Measurements from ENCODE around the gene ADPRS. TPM values are rescaled to one million over a fixed set of nuclear protein-coding genes. Genes with fewer than 3 reads are reported as not detected.

The ADPRS gene
- total and polyA plus RNA-seq, 2 donors (not counting 1 experiment from before 2014, with no cell fraction given) = 25.3 to 30.9 TPM

DNA sequence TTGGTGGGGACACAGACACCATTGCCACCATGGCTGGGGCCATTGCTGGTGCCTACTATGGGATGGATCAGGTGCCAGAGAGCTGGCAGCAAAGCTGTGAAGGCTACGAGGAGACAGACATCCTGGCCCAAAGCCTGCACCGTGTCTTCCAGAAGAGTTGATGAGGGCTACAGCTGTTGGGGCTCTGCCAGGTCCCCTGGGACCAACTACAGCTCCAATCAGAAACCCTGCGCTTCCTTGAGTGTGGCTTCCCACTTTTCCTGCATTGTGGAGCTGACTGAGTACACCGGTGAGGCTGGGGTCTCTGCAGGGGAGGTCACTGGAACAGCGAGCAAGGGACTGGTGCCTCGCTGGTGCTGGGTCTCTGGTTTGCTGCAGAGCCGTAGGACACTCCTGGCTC lies 4.5 kb downstream of the ADPRS start:
- H3K4me2 ChIP-seq (ENCODE audit: extremely low read depth, insufficient read depth, low read length) = no peak overlapping the region

GRCh38 chr1:36093929-36094328 lies 5.2 kb downstream of the ADPRS start:
- H3K27ac ChIP-seq (ENCODE audit: insufficient read depth, low read length) = no peak overlapping the region
- DNase-seq (ENCODE audit: low read depth in 2 of 2) = no peak
- H2AFZ ChIP-seq (ENCODE audit: low read length) = no peak overlapping the region
- no peaks in the 10 kb centered on the region for H4K20me1 ChIP-seq (ENCODE audit: control insufficient read depth, extremely low read depth, insufficient read depth, low read length)
- peaks cover 24% of the 10 kb centered on the region for H3K79me2 ChIP-seq (ENCODE audit: control insufficient read depth, insufficient read depth, low read length)
- TF ChIP-seq CTCF (conservative IDR thresholded peaks at IDR 0.05 in 1 of 2, IDR thresholded peaks at IDR 0.05 in 1 of 2; ENCODE audit: low read depth in 1 of 2, low read length in 2 of 2) (no peak), EZH2 (IDR thresholded peaks at IDR 0.05; ENCODE audit: low read length, missing control alignments) (no peak)
- no peaks in the 10 kb centered on the region for H3K9me3 ChIP-seq (ENCODE audit: control insufficient read depth, insufficient read depth, low read depth, low read length)
- H3K4me2 ChIP-seq (ENCODE audit: extremely low read depth, insufficient read depth, low read length) = no peak overlapping the region
- no peaks in the 10 kb centered on the region for H3K27me3 ChIP-seq (ENCODE audit: control insufficient read depth, insufficient read depth, low read length)
- no peak overlapping the region for H3K4me3 ChIP-seq (replicated peaks in 1 of 4; ENCODE audit: control extremely low read depth in 1 of 4, insufficient read depth in 1 of 4, low read depth in 3 of 4, low read length in 4 of 4)
- no peak overlapping the region for H3K9ac ChIP-seq (ENCODE audit: insufficient read depth, low read length)
- peaks cover 10% of the 10 kb centered on the region for H3K4me1 ChIP-seq (ENCODE audit: control insufficient read depth, extremely low read depth, insufficient read depth, low read length)
- H3K36me3 ChIP-seq (ENCODE audit: control insufficient read depth, insufficient read depth, low read length) = peaks cover 34% of the 10 kb centered on the region

More for the DNA sequence above, 4.5 kb downstream of the ADPRS start:
- no peak overlapping the region for H3K4me3 ChIP-seq (replicated peaks in 1 of 4; ENCODE audit: control extremely low read depth in 1 of 4, insufficient read depth in 1 of 4, low read depth in 3 of 4, low read length in 4 of 4)
- no peaks in the 10 kb centered on the region for H4K20me1 ChIP-seq (ENCODE audit: control insufficient read depth, extremely low read depth, insufficient read depth, low read length)
- no peaks in the 10 kb centered on the region for H3K9me3 ChIP-seq (ENCODE audit: control insufficient read depth, insufficient read depth, low read depth, low read length)
- no peak for DNase-seq (ENCODE audit: low read depth in 2 of 2)
- peaks cover 26% of the 10 kb centered on the region for H3K79me2 ChIP-seq (ENCODE audit: control insufficient read depth, insufficient read depth, low read length)
- peaks cover 10% of the 10 kb centered on the region for H3K4me1 ChIP-seq (ENCODE audit: control insufficient read depth, extremely low read depth, insufficient read depth, low read length)
- H2AFZ ChIP-seq (ENCODE audit: low read length) = no peak overlapping the region
- no peak overlapping the region for H3K27ac ChIP-seq (ENCODE audit: insufficient read depth, low read length)
- no peak overlapping the region for H3K9ac ChIP-seq (ENCODE audit: insufficient read depth, low read length)
- no peaks in the 10 kb centered on the region for H3K27me3 ChIP-seq (ENCODE audit: control insufficient read depth, insufficient read depth, low read length)
- H3K36me3 ChIP-seq (ENCODE audit: control insufficient read depth, insufficient read depth, low read length) = peaks cover 34% of the 10 kb centered on the region
- no peak for TF ChIP-seq EZH2 (IDR thresholded peaks at IDR 0.05; ENCODE audit: low read length, missing control alignments)
- TF ChIP-seq CTCF (conservative IDR thresholded peaks at IDR 0.05 in 1 of 2, IDR thresholded peaks at IDR 0.05 in 1 of 2; ENCODE audit: low read depth in 1 of 2, low read length in 2 of 2) = no peak

GRCh38 chr1:36094621-36095061 lies 5.9 kb downstream of the ADPRS start:
- H3K36me3 ChIP-seq (ENCODE audit: control insufficient read depth, insufficient read depth, low read length) = peaks cover 34% of the 10 kb centered on the region
- peaks cover 8% of the 10 kb centered on the region for H3K4me1 ChIP-seq (ENCODE audit: control insufficient read depth, extremely low read depth, insufficient read depth, low read length)
- H3K79me2 ChIP-seq (ENCODE audit: control insufficient read depth, insufficient read depth, low read length) = peaks cover 18% of the 10 kb centered on the region
- DNase-seq (ENCODE audit: low read depth in 2 of 2) = no peak
- no peaks in the 10 kb centered on the region for H3K27me3 ChIP-seq (ENCODE audit: control insufficient read depth, insufficient read depth, low read length)
- H4K20me1 ChIP-seq (ENCODE audit: control insufficient read depth, extremely low read depth, insufficient read depth, low read length) = no peaks in the 10 kb centered on the region
- no peaks in the 10 kb centered on the region for H3K9me3 ChIP-seq (ENCODE audit: control insufficient read depth, insufficient read depth, low read depth, low read length)
- H3K27ac ChIP-seq (ENCODE audit: insufficient read depth, low read length) = no peak overlapping the region
- H2AFZ ChIP-seq (ENCODE audit: low read length) = no peak overlapping the region
- H3K4me2 ChIP-seq (ENCODE audit: extremely low read depth, insufficient read depth, low read length) = no peak overlapping the region
- TF ChIP-seq EZH2 (IDR thresholded peaks at IDR 0.05; ENCODE audit: low read length, missing control alignments) = no peak
- no peak overlapping the region for H3K9ac ChIP-seq (ENCODE audit: insufficient read depth, low read length)
- no peak overlapping the region for H3K4me3 ChIP-seq (replicated peaks in 1 of 4; ENCODE audit: control extremely low read depth in 1 of 4, insufficient read depth in 1 of 4, low read depth in 3 of 4, low read length in 4 of 4)
